Natural killer cell (primary cell): ENCODE results near the gene MAN2B2. TPM values are rescaled to one million over a fixed set of nuclear protein-coding genes. Genes with fewer than 3 reads are reported as not detected.
A peak's percentile ranks its signal among the peaks of the same experiment; 100 is the strongest.

Experiments
- ATAC-seq, 3 donors: fragments of 150-1000 bp in 2 of 3; fragments of 200-7000 bp in 1 of 3; cut with Tn5 transposase; 1 replicate in 1 of 3; 2 replicates in 2 of 3; pipeline ENCODE4 v1.10.0; 2021; ENCODE audit warnings: mild to moderate bottlenecking in 2 of 3, moderate library complexity in 2 of 3
- DNase-seq, 2 donors: peaks; one replicate each; pipeline versions ENCODE4 v3.0.0 to v3.0.0-alpha.2; 2013 to 2021; ENCODE audit warnings: mixed read lengths in 1 of 2
- H3K27ac ChIP-seq: one replicate; pipeline ENCODE4 v1.5.1; 2013; ENCODE audit warnings: mild to moderate bottlenecking, low read length
- H3K27me3 ChIP-seq: one replicate; pipeline ENCODE4 v1.6.1; 2013; ENCODE audit warnings: low read length; ENCODE audit not compliant: control insufficient read depth, insufficient read depth
- H3K36me3 ChIP-seq: one replicate; pipeline ENCODE4 v1.6.1; 2013; ENCODE audit warnings: low read length; ENCODE audit not compliant: control insufficient read depth, insufficient read depth
- H3K4me1 ChIP-seq: one replicate; pipeline ENCODE4 v1.6.1; 2013; ENCODE audit warnings: low read length; ENCODE audit not compliant: control insufficient read depth, insufficient read depth
- H3K4me3 ChIP-seq: one replicate; pipeline ENCODE4 v1.5.1; 2013; ENCODE audit warnings: low read length
- H3K9me3 ChIP-seq: one replicate; pipeline ENCODE4 v1.6.1; 2013; ENCODE audit warnings: low read length; ENCODE audit not compliant: control insufficient read depth, insufficient read depth
- H3K27ac Mint-ChIP-seq, 2 donors: one replicate each; pipeline ENCODE4 v1.8.0; 2022; ENCODE audit warnings: mild to moderate bottlenecking in 2 of 2, mixed read lengths in 2 of 2, moderate library complexity in 1 of 2
- H3K27me3 Mint-ChIP-seq, 2 donors: one replicate each; pipeline ENCODE4 v1.8.0; 2022; ENCODE audit warnings: low read depth in 2 of 2, mixed read lengths in 2 of 2
- H3K36me3 Mint-ChIP-seq: one replicate; pipeline ENCODE4 v1.8.0; 2022; ENCODE audit warnings: mixed read lengths
- H3K4me1 Mint-ChIP-seq, 2 donors: one replicate each; pipeline ENCODE4 v1.8.0; 2022; ENCODE audit warnings: mixed read lengths in 2 of 2
- H3K4me3 Mint-ChIP-seq: one replicate; pipeline ENCODE4 v1.8.0; 2022; ENCODE audit warnings: mild to moderate bottlenecking, moderate library complexity, mixed read lengths
- H3K9me3 Mint-ChIP-seq, 2 donors: one replicate each; pipeline ENCODE4 v1.8.0; 2022; ENCODE audit warnings: mixed read lengths in 2 of 2
- CTCF ChIP-seq: fragments of 200-600 bp; IDR thresholded peaks from one replicate; pipeline ENCODE4 v1.8.0; 2022; ENCODE audit warnings: antibody characterized with exemption
- WGBS: methylation state at CpG from one replicate; pipeline ENCODE4 v1.1.7; 2013; ENCODE audit warnings: missing lambda C conversion rate; ENCODE audit not compliant: insufficient coverage; 5-methylcytosine and 5-hydroxymethylcytosine counted together
- intact Hi-C: fragments of 100-400 bp; cut with micrococcal nuclease; formaldehyde crosslinking; loops from one replicate; pipeline ENCODE4 v1.14.2; 2022
- total RNA-seq, 4 donors: library from RNA; stranded (reverse); fragments of 120-200 nt in 1 of 4; gene quantifications; one replicate each; pipeline versions ENCODE4 v1.2.3 to v1.2.4, GENCODE V29; 2013 to 2022

Gene MAN2B2
- total RNA-seq, 3 donors from 2014 or later (not counting 1 experiment from before 2014, with no cell fraction given), result 34.5 to 47.8 (median 39.0) TPM

GRCh38 chr4:6663596-6664393 lies 88.8 kb downstream of the MAN2B2 start:
- ATAC-seq (peak in 1 of 3 donors; percentile 17), DNase-seq (no peak)
- Histone ChIP-seq H3K4me3 (no peak overlapping the region), H3K9me3 (no peaks in the 10 kb centered on the region), H3K27me3 (peaks cover 21% of the 10 kb centered on the region), H3K27ac (no peak overlapping the region), H3K4me1 (peaks cover 18% of the 10 kb centered on the region), H3K36me3 (no peaks in the 10 kb centered on the region)
- H3K9me3 Mint-ChIP-seq, result no peaks in the 10 kb centered on the region
- WGBS, result 25% methylated on average over 55 of the region's 55 CpGs
- H3K27ac Mint-ChIP-seq, result no peak overlapping the region
- H3K27me3 Mint-ChIP-seq, result peaks cover 22 to 25% of the 10 kb centered on the region in 2 donors
- no peak for TF ChIP-seq CTCF
- intact Hi-C loops, result no loop called here
- no peak overlapping the region for H3K4me3 Mint-ChIP-seq
- H3K36me3 Mint-ChIP-seq, result no peaks in the 10 kb centered on the region
- H3K4me1 Mint-ChIP-seq, result peaks cover 0 to 1% of the 10 kb centered on the region in 2 donors

- H3K9me3 Mint-ChIP-seq, result no peaks in the 10 kb centered on the region
- no peaks in the 10 kb centered on the region for H3K9me3 ChIP-seq
- H3K36me3 ChIP-seq, result no peaks in the 10 kb centered on the region
- ATAC-seq (peak in 1 of 3 donors; percentile 39), DNase-seq (no peak)
- H3K27ac Mint-ChIP-seq, result no peak overlapping the region
- no peaks in the 10 kb centered on the region for H3K4me1 Mint-ChIP-seq
- intact Hi-C loops, result no loop called here
- H3K4me3 ChIP-seq, result no peak overlapping the region
- peaks cover 18% of the 10 kb centered on the region for H3K27me3 ChIP-seq
- no peak overlapping the region for H3K4me3 Mint-ChIP-seq
- WGBS, result 98% methylated on average over 9 of the region's 9 CpGs
- no peak for TF ChIP-seq CTCF
- no peak overlapping the region for H3K27ac ChIP-seq
- H3K4me1 ChIP-seq, result peaks cover 11% of the 10 kb centered on the region
- peaks cover 16 to 22% of the 10 kb centered on the region in 2 donors for H3K27me3 Mint-ChIP-seq
- H3K36me3 Mint-ChIP-seq, result no peaks in the 10 kb centered on the region
These were observed 90.3 kb downstream of the MAN2B2 start for GRCh38 chr4:6665320-6665654.

GRCh38 chr4:6668391-6668790 lies 93.4 kb downstream of the MAN2B2 start:
- Histone ChIP-seq H3K4me3 (no peak overlapping the region), H3K27ac (no peak overlapping the region), H3K9me3 (no peaks in the 10 kb centered on the region), H3K4me1 (peaks cover 17% of the 10 kb centered on the region), H3K36me3 (no peaks in the 10 kb centered on the region), H3K27me3 (peaks cover 13% of the 10 kb centered on the region)
- Mint-ChIP-seq H3K4me3 (no peak overlapping the region), H3K27me3 (peaks cover under 1 to 6% of the 10 kb centered on the region in 2 donors), H3K9me3 (no peaks in the 10 kb centered on the region), H3K4me1 (peaks cover 4 to 6% of the 10 kb centered on the region in 2 donors), H3K36me3 (no peaks in the 10 kb centered on the region), H3K27ac (no peak overlapping the region)
- no peak for DNase-seq
- no peak for TF ChIP-seq CTCF
- ATAC-seq, result no peak
- WGBS, result 87% methylated on average over 10 of the region's 11 CpGs
- intact Hi-C loops, result no loop called here
